Measurements from ENCODE around the gene STK26.
"Not testable (repeated sequence)": the region's sequence is repeated elsewhere in the genome, so short reads cannot be mapped to it uniquely, and the experiment has no call there.

STK26 gene

GRCh38 chrX:132022967-132023895 lies at the start of gene STK26:
Gene STK26, plus strand, starts transcription at chrX:132023302. Its CDS starts 316 bp downstream, at chrX:132023618.
- peak; percentile 72 for DNase-seq (ENCODE audit: low spot score)

GRCh38 chrX:131975851-131976250 lies 47.3 kb upstream of the STK26 start:
- no peak for DNase-seq (ENCODE audit: low spot score)

- DNase-seq (ENCODE audit: low spot score): no peak
These were observed 45.5 kb upstream of the STK26 start for GRCh38 chrX:131977619-131978018.

GRCh38 chrX:131979116-131979515 lies 44.0 kb upstream of the STK26 start:
- no peak for DNase-seq (ENCODE audit: low spot score)

GRCh38 chrX:131985526-131986049 lies 37.5 kb upstream of the STK26 start:
- no peak for DNase-seq (ENCODE audit: low spot score)

- peak; percentile 56 for DNase-seq (ENCODE audit: low spot score)
These were observed 35.9 kb upstream of the STK26 start for GRCh38 chrX:131987252-131987651.

- no peak for DNase-seq (ENCODE audit: low spot score)
These were observed 34.9 kb upstream of the STK26 start for GRCh38 chrX:131988236-131988635.

GRCh38 chrX:132001127-132001526 lies 22.0 kb upstream of the STK26 start:
- DNase-seq (ENCODE audit: low spot score): peak; percentile 18

- no peak for DNase-seq (ENCODE audit: low spot score)
These were observed 18.4 kb upstream of the STK26 start for GRCh38 chrX:132004728-132005127.

- no peak for DNase-seq (ENCODE audit: low spot score)
These were observed 13.8 kb upstream of the STK26 start for GRCh38 chrX:132009350-132009749.

GRCh38 chrX:132010213-132010612 lies 12.9 kb upstream of the STK26 start:
- DNase-seq (ENCODE audit: low spot score): not testable (repeated sequence)

- no peak for DNase-seq (ENCODE audit: low spot score)
These were observed 7.2 kb upstream of the STK26 start for GRCh38 chrX:132015875-132016274.

- DNase-seq (ENCODE audit: low spot score): no peak
These were observed 6.3 kb upstream of the STK26 start for GRCh38 chrX:132016628-132017430.

GRCh38 chrX:132017431-132018185 lies 5.5 kb upstream of the STK26 start:
- DNase-seq (ENCODE audit: low spot score): no peak

GRCh38 chrX:132022198-132022966 lies 720 bp upstream of the STK26 start:
- DNase-seq (ENCODE audit: low spot score): peak; percentile 20

GRCh38 chrX:132023896-132024386 lies 839 bp downstream of the STK26 start:
- DNase-seq (ENCODE audit: low spot score): peak; percentile 34

GRCh38 chrX:132025041-132025440 lies 1.9 kb downstream of the STK26 start:
- no peak for DNase-seq (ENCODE audit: low spot score)

GRCh38 chrX:132030264-132030663 lies 7.2 kb downstream of the STK26 start:
- no peak for DNase-seq (ENCODE audit: low spot score)

- DNase-seq (ENCODE audit: low spot score): no peak
These were observed 8.8 kb downstream of the STK26 start for GRCh38 chrX:132031867-132032266.

- DNase-seq (ENCODE audit: low spot score): no peak
These were observed 10.1 kb downstream of the STK26 start for GRCh38 chrX:132033166-132033565.

- no peak for DNase-seq (ENCODE audit: low spot score)
These were observed 11.5 kb downstream of the STK26 start for GRCh38 chrX:132034648-132035047.
